ENCODE results near the gene FGF2.
"Not testable (repeated sequence)": the region's sequence is repeated elsewhere in the genome, so short reads cannot be mapped to it uniquely, and the experiment has no call there.

Gene FGF2

DNA sequence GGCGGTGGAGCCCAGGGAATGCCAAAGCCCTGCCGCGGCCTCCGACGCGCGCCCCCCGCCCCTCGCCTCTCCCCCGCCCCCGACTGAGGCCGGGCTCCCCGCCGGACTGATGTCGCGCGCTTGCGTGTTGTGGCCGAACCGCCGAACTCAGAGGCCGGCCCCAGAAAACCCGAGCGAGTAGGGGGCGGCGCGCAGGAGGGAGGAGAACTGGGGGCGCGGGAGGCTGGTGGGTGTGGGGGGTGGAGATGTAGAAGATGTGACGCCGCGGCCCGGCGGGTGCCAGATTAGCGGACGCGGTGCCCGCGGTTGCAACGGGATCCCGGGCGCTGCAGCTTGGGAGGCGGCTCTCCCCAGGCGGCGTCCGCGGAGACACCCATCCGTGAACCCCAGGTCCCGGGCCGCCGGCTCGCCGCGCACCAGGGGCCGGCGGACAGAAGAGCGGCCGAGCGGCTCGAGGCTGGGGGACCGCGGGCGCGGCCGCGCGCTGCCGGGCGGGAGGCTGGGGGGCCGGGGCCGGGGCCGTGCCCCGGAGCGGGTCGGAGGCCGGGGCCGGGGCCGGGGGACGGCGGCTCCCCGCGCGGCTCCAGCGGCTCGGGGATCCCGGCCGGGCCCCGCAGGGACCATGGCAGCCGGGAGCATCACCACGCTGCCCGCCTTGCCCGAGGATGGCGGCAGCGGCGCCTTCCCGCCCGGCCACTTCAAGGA lies at the start of gene FGF2:
Gene FGF2 (plus strand): TSS at position 279 of the 705 bp plus-strand sequence. CDS start 344 bp downstream, at position 623.
- DNase-seq, result no peak

DNA sequence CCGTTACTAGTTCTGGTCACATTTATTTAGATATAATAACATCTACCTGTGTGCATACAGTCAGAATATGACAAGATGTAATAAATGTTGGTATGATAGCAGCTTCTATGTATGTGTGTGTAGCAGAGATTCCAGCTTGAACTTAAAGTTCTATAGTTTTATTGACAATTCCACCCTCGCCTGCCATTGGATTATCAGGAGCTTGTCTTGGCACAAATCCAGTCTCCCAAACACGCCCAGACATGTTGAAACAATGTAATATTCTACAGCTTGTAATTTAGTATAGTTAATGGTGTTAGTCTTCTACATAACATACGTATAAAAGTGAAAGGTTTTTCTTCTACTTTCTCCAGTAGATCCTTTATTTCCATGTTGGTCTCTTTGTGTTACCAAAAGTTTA lies 49.7 kb upstream of the FGF2 start:
- no peak for DNase-seq

DNA sequence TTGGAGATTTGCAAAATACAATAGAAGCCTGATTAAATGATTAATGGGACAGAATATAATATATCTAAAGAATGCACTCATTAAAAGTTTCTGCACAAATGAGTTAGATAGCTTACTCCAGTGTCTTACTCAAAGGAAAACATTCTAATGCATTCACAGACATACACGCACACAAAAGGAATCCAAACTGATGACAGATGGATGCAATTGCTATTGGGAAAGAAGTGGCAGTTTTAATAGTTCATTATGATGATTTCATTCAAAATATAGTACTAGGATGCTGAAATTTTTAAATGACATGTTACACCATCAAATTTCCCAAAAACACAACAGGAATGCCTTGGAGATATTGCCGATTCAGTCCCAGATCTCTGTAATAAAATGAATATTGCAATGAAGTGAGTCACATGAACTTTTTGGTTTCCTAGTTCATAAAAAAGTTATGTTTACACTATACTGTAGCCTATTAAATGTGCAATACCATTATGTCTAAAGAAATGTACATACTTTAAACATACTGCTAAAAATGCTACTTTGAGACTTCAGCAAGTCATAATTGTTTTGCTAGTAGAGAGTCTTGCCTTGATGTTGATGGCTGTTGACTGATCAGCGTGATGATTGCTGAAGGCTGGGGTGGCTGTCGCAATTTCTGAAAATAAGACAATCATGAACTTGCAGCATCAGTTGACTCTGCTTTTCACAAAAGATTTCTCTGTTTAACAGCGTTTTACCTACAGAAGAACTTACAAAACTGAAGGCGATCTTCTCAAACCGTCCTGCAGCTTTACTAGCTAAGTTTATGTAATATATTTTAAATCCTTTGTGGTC lies 48.6 kb upstream of the FGF2 start:
- no peak for DNase-seq

- DNase-seq, result no peak
Measured at GRCh38 chr4:122781486-122781885, 45.1 kb upstream of the FGF2 start.

- DNase-seq, result no peak
Measured at GRCh38 chr4:122783301-122784215, 43.1 kb upstream of the FGF2 start.

GRCh38 chr4:122784261-122784660 lies 42.4 kb upstream of the FGF2 start:
- no peak for DNase-seq

- DNase-seq, result no peak
Measured at GRCh38 chr4:122785099-122785498, 41.5 kb upstream of the FGF2 start.

DNA sequence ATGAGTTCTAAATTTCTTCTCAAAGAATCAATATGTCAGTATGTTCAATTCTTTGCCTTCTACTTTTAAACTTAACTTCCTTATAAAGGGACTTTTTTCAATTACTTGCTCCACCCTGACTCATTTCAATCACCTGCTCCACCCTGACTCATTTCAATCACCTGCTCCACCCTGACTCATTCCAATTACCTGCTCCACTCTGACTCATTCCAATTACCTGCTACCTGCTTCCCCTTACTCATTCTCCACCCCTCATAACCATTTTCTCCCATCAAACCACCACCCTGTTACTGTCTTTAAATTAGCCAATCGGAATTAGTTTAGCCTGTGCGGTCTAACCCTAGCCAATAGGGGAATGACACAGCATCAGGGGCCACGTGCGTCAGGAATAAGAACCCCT lies 40.3 kb upstream of the FGF2 start:
- not testable (repeated sequence) for DNase-seq

DNA sequence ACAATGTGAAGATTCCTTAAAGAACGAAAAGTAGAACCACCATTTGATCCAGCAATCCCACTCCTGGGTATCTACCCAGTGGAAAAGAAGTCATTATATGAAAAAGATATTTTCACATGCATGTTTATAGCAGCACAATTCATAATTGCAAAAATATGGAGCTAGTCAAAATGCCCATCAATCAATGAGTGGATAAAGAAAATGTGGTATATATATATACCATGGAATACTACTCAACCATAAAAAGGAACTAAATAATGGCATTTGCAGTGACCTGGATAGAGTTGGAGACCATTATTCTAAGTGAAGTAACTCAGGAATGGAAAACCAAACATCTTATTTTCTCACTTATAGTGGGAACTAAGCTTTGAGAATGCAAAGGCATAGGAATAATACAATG lies 39.7 kb upstream of the FGF2 start:
- DNase-seq, result not testable (repeated sequence)

DNA sequence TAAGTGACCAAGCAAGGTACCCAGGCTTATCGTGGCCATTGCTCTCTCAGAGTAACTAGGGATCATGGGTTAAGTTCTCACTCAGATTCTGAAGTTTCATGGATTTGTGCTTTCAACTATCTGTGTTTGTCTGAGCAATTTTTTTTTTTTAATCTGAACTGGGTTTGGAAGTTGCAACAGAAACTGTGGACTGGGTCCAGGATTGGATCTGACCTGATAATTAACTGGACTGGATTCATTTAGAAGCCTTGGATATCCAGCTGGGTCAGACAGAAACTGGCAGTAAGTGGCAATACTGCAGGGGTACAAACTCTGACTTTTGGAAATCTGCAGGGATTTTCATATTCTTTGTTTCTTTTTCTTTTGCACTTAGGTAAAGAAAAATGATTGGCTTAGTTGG lies 38.7 kb upstream of the FGF2 start:
- DNase-seq, result no peak

DNA sequence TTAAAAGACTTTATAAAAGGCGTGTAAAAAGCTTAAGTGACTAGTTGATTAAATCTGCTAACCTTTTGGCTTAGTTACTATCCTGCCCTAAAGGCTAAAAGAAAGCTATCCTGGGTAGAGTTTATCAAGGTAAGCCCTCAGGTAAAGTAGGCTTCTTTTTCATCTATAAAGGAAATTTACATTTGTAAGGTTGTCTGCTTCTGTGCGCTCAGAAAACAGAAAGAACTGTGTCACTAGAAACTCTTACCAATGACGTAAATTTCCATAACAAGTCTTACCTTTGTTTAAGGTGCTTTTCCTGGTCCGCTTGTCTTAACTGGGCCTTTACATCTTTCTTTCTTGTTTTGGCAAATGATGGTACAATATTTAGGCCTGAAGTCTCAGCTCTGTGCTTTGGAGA lies 37.7 kb upstream of the FGF2 start:
- DNase-seq, result no peak

DNA sequence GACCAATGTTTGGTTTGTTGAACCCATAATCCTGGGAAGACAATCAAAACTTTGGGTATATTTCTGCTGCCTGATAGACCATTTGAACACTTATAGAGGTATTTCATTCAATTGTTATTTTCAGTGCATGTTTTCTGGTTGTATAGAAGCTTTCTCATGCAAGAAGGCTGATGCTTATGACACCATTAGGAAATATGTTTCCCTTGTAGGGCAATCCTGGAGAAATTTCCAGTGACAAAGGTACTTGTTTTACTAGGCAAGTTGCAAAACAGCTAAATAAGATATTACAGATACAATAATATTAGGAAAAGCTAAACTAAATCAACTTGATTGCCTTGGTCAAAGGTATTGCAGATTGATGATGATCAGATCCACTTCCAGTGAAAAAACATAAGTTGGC lies 32.8 kb upstream of the FGF2 start:
- no peak for DNase-seq

GRCh38 chr4:122796801-122797404 lies 29.7 kb upstream of the FGF2 start:
- no peak for DNase-seq

DNA sequence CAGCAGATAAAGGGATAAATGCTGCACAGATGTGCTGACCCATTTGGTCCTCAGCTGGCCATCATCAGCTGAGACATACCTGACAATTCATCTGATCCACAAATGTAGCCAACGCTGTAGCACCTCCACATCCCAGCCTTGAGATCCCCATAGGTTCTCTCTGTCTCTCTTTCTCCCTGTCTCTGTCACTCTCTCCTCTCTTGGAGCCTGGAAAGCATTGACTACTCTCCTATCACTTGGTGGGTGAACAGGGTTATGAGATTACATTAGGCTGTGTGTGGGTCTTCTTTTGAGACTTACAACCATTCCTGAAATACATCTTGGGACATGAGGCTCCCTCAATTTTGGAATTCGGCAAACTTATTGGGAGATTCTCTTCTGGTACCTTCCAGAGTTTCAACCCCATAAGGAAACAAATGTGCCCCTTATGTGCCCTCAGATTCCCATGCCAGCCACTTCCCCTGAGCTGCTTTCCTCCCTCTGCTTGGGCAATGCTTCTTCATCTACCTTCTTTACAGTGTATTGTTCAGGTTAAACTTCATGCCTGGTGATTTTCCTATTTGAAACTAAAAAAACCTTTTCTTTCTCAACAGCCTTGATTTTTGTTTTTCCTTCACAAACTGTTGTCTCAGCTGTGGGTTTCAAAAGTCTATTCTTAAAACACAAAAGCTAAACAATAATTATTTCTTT lies 29.1 kb upstream of the FGF2 start:
- DNase-seq, result no peak

- no peak for DNase-seq
Measured at GRCh38 chr4:122798101-122798500, 28.5 kb upstream of the FGF2 start.

DNA sequence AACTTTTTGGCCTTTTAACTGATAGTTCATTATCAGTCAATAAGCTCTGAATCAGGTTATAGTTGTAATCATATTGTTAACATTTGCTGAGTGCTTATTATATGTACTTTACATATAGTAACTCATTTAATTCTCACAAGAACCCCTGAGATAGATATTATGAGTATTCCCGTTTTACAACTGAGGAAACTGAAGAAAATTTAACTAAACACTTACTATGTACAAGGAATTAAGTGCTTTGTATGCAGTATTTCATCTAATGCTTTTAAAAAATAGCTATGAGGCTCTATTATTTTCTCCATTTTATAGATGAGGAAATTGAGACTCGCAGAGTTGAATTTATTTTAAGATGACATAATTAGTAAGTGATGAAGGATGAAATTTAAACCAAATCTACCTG lies 27.7 kb upstream of the FGF2 start:
- no peak for DNase-seq

DNA sequence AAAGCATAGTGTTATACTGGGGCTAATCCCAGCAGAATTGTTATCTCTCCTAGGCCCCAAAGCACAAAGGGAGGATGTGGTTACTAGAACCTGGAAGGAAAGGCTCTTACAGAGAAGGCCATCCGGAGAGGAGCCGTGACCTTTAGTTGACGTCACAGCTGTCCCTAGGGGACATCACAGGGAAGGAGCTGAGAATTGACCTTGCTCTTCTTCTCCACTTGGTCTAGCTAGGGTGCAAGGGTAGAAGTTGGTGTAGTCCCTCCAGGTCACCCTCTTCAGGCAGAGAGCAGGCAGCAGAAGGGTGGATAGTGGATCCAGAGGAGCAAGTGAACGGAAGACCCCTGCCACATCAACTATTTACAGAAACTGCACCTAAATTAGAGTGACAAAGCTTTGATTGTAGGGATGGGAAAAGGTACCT lies 22.8 kb upstream of the FGF2 start:
- no peak for DNase-seq

- DNase-seq, result no peak
Measured at GRCh38 chr4:122806981-122807679, 19.5 kb upstream of the FGF2 start.

- DNase-seq, result no peak
Measured at GRCh38 chr4:122810669-122811068, 16.0 kb upstream of the FGF2 start.

DNA sequence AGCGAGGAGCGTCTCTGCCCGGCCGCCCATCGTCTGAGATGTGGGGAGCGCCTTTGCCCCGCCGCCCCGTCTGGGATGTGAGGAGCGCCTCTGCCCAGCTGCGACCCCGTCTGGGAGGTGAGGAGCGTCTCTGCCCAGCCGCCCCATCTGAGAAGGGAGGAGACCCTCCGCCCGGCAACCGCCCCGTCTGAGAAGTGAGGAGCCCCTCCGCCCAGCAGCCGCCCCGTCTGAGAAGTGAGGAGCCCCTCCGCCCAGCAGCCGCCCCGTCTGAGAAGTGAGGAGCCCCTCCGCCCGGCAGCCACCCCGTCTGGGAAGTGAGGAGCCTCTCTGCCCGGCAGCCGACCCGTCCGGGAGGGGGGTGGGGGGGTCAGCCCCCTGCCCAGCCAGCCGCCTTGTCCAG lies 14.8 kb upstream of the FGF2 start:
- DNase-seq, result not testable (repeated sequence)

- DNase-seq, result not testable (repeated sequence)
Measured at GRCh38 chr4:122812823-122813222, 13.8 kb upstream of the FGF2 start.

- no peak for DNase-seq
Measured at GRCh38 chr4:122814426-122814825, 12.2 kb upstream of the FGF2 start.

Data from cortex of kidney (tissue), 1 donor.